HG02610 (cell line): ENCODE data around the gene PSPC1.
"Not testable (repeated sequence)": the region's sequence is repeated elsewhere in the genome, so short reads cannot be mapped to it uniquely, and the experiment has no call there.

ENCODE experiments used
- ATAC-seq: cut with Tn5 transposase; IDR thresholded peaks from one replicate; pipeline ENCODE4 v1.9.1; 2021; ENCODE audit warnings: mild to moderate bottlenecking, moderate library complexity; ENCODE audit not compliant: unreplicated experiment

Gene PSPC1

GRCh38 chr13:19764237-19764636, 18.5 kb downstream of the PSPC1 start:
- ATAC-seq, result no peak

GRCh38 chr13:19763618-19764017, 19.1 kb downstream of the PSPC1 start:
- no peak for ATAC-seq

- no peak for ATAC-seq
These were observed 23.1 kb downstream of the PSPC1 start for GRCh38 chr13:19759669-19760068.

GRCh38 chr13:19742643-19743042, 40.1 kb downstream of the PSPC1 start:
- ATAC-seq, result no peak

- ATAC-seq, result no peak
These were observed 44.7 kb downstream of the PSPC1 start for GRCh38 chr13:19737844-19738557.

GRCh38 chr13:19726611-19727010, 56.1 kb downstream of the PSPC1 start:
- no peak for ATAC-seq

GRCh38 chr13:19725320-19725719, 57.4 kb downstream of the PSPC1 start:
- ATAC-seq, result no peak

GRCh38 chr13:19720039-19720438, 62.7 kb downstream of the PSPC1 start:
- no peak for ATAC-seq

GRCh38 chr13:19713186-19713965, 69.4 kb downstream of the PSPC1 start:
- ATAC-seq, result no peak

- not testable (repeated sequence) for ATAC-seq
These were observed 73.0 kb downstream of the PSPC1 start for GRCh38 chr13:19709782-19710181.

GRCh38 chr13:19709039-19709438, 73.7 kb downstream of the PSPC1 start:
- ATAC-seq, result not testable (repeated sequence)

- not testable (repeated sequence) for ATAC-seq
These were observed 78.5 kb downstream of the PSPC1 start for GRCh38 chr13:19704256-19704655.

- not testable (repeated sequence) for ATAC-seq
These were observed 81.1 kb downstream of the PSPC1 start for GRCh38 chr13:19701619-19702018.

- ATAC-seq, result not testable (repeated sequence)
These were observed 81.8 kb downstream of the PSPC1 start for GRCh38 chr13:19700963-19701362.

GRCh38 chr13:19695829-19696228, 86.9 kb downstream of the PSPC1 start:
- ATAC-seq, result no peak

- no peak for ATAC-seq
These were observed 87.3 kb downstream of the PSPC1 start for GRCh38 chr13:19695428-19695827.

- not testable (repeated sequence) for ATAC-seq
These were observed 91.3 kb downstream of the PSPC1 start for GRCh38 chr13:19691447-19691846.

GRCh38 chr13:19685437-19685836, 97.3 kb downstream of the PSPC1 start:
- no peak for ATAC-seq

- ATAC-seq, result no peak
These were observed 97.7 kb downstream of the PSPC1 start for GRCh38 chr13:19685034-19685433.

GRCh38 chr13:19681517-19681916, 101.2 kb downstream of the PSPC1 start:
- ATAC-seq, result peak; percentile 53

GRCh38 chr13:19680751-19681150, 102.0 kb downstream of the PSPC1 start:
- no peak for ATAC-seq

- ATAC-seq, result no peak
These were observed 106.6 kb downstream of the PSPC1 start for GRCh38 chr13:19676168-19676567.
